ENCODE results near the gene LRP10. TPM values are rescaled to one million over a fixed set of nuclear protein-coding genes. Genes with fewer than 3 reads are reported as not detected.

The LRP10 gene
- total RNA-seq, 1 donor from 2014 or later = 40.5 TPM

DNA sequence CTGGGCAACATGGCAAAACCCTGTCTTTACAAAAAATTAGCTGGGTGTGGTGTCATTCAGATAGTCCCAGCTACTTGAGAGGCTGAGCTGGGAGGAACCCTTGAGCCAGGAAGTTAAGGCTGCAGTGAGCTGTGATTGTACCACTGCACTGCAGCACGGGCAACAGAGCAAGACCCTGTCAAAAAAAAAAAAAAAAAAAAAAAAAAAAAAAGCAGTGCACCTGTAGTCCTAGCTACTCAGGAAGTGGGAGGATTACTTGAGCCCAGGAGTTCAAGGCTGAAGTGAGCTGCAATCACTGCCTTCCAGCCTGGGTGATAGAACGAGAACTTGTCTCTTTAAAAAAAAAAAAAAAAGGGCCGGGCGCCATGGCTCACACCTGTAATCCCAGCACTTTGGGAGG is 17.1 kb downstream of the LRP10 start:
- H3K4me1 Mint-ChIP-seq (ENCODE audit: low read depth) = peaks cover 26% of the 10 kb centered on the region
- H3K4me3 Mint-ChIP-seq (ENCODE audit: low read depth) = no peak overlapping the region
- intact Hi-C loops (cut with micrococcal nuclease) = no loop called here
- no peak for DNase-seq (ENCODE audit: low spot score)
- H3K27me3 Mint-ChIP-seq (ENCODE audit: low read depth) = peaks cover 4% of the 10 kb centered on the region
- H3K27ac Mint-ChIP-seq = no peak overlapping the region
- no peaks in the 10 kb centered on the region for H3K36me3 Mint-ChIP-seq (ENCODE audit: low read depth)
- no peaks in the 10 kb centered on the region for H3K9me3 Mint-ChIP-seq

DNA sequence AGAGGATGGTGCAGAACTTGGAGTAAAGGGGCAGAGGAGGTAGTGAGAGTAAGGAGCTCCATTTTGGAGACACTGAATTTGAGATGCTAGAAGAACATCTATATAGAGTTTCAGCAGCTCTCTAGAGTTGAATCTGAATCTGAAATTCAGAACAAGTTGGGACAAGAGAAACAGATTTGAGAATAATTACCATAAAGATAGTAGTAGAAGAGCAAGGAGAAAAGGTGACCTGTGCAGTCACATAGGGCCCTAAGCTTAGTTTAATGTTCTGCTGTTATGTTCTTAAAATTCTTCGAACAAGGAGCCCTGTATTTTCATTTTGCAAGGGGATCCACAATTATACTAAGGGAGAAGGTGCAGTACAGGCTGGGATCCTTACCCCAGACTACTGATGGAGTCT is 18.9 kb downstream of the LRP10 start:
- Mint-ChIP-seq H3K36me3 (ENCODE audit: low read depth) (no peaks in the 10 kb centered on the region), H3K4me3 (ENCODE audit: low read depth) (no peak overlapping the region), H3K27ac (no peak overlapping the region), H3K4me1 (ENCODE audit: low read depth) (peaks cover 24% of the 10 kb centered on the region), H3K27me3 (ENCODE audit: low read depth) (peaks cover 4% of the 10 kb centered on the region), H3K9me3 (no peaks in the 10 kb centered on the region)
- intact Hi-C loops (cut with micrococcal nuclease) = no loop called here
- no peak for DNase-seq (ENCODE audit: low spot score)

DNA sequence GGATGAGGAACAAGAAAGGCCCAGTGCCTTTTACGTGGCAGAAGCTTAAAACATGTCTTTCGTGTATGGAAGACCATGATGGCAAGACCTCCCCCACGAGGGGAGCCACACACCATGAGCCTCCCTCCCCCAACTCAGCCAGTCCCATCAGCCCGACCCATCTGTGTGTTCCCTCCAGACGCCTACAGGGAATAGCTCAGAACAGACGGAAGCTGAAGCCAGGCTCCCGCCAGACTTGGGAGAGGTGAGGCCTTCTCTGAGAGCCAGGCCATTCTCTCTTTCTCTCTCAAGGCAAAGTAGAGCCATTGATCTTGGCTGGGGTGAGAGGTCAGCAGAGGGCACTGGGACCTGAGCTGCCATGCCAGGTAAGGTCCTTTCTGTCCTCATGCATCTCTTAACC is 20.9 kb downstream of the LRP10 start:
- Mint-ChIP-seq H3K27ac (no peak overlapping the region), H3K27me3 (ENCODE audit: low read depth) (no peaks in the 10 kb centered on the region), H3K9me3 (no peaks in the 10 kb centered on the region), H3K36me3 (ENCODE audit: low read depth) (peaks cover 5% of the 10 kb centered on the region), H3K4me3 (ENCODE audit: low read depth) (no peak overlapping the region), H3K4me1 (ENCODE audit: low read depth) (peaks cover 15% of the 10 kb centered on the region)
- intact Hi-C loops (cut with micrococcal nuclease) = no loop called here
- no peak for DNase-seq (ENCODE audit: low spot score)

DNA sequence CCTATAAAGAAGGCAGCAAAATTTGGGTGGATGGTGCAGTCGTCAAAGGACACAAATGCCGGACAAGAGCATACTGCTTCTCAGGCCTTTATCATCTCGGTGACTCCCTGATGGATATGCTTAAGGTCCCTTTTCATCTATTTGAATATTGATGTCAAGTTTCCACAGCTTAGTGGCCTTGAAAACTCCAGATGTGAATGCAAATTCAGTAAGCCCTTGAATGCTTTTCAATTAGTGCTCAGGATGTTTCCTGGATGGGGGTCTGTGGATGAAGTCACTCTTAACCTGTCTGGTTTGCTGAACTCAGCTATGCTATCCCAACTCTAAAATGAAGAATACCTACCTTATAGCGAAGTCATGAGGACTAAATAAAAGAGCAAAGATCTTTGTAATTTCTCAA is 22.2 kb downstream of the LRP10 start:
- Mint-ChIP-seq H3K27ac (no peak overlapping the region), H3K9me3 (no peaks in the 10 kb centered on the region), H3K4me1 (ENCODE audit: low read depth) (peaks cover 14% of the 10 kb centered on the region), H3K36me3 (ENCODE audit: low read depth) (peaks cover 8% of the 10 kb centered on the region), H3K27me3 (ENCODE audit: low read depth) (no peaks in the 10 kb centered on the region), H3K4me3 (ENCODE audit: low read depth) (no peak overlapping the region)
- DNase-seq (ENCODE audit: low spot score) = no peak
- intact Hi-C loops (cut with micrococcal nuclease) = no loop called here

DNA sequence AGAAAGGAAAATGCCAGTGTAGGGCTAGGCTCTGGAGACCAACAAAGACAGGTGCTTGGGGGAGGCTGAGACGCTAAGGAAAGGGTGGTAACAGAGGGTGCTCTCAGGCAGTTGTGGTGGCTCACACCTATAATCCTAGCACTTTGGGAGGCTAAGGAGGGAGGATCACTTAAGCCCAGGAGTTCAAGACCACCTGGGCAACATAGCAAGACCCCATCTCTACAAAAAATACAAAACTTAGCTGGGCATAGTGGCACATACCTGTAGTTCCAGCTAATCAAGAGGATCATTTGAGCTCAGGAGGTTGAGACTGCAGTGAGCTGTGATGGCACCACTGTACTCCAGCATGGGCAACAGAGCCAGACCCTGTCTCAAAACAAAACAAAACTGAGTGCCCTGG is 23.9 kb downstream of the LRP10 start:
- peaks cover 13% of the 10 kb centered on the region for H3K4me1 Mint-ChIP-seq (ENCODE audit: low read depth)
- H3K27me3 Mint-ChIP-seq (ENCODE audit: low read depth) = no peaks in the 10 kb centered on the region
- intact Hi-C loops (cut with micrococcal nuclease) = no loop called here
- no peak overlapping the region for H3K4me3 Mint-ChIP-seq (ENCODE audit: low read depth)
- H3K9me3 Mint-ChIP-seq = no peaks in the 10 kb centered on the region
- DNase-seq (ENCODE audit: low spot score) = no peak
- no peak overlapping the region for H3K27ac Mint-ChIP-seq
- H3K36me3 Mint-ChIP-seq (ENCODE audit: low read depth) = peaks cover 11% of the 10 kb centered on the region

DNA sequence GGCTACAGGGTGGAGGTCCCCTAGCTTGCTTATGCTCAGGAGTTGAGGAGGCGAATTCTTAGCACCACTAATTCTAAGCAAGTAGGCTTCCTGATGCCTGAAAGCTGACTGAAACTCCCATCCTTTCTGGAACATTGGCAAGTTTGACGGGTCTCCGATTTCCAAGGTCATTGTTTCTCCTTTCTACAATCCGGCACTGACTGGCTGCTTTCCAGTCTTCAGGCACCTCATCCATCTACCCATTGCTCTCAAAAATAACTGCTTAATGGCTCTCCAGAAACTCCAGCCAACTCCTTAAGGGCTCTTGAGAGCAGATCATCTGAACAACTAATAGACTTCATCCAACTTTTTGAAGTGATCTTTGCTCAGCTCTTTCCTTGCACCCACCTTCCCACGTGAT is 24.8 kb downstream of the LRP10 start:
- intact Hi-C loops (cut with micrococcal nuclease) = no loop called here
- H3K36me3 Mint-ChIP-seq (ENCODE audit: low read depth) = peaks cover 19% of the 10 kb centered on the region
- no peak for DNase-seq (ENCODE audit: low spot score)
- peaks cover 19% of the 10 kb centered on the region for H3K4me1 Mint-ChIP-seq (ENCODE audit: low read depth)
- H3K9me3 Mint-ChIP-seq = no peaks in the 10 kb centered on the region
- no peak overlapping the region for H3K4me3 Mint-ChIP-seq (ENCODE audit: low read depth)
- H3K27me3 Mint-ChIP-seq (ENCODE audit: low read depth) = no peaks in the 10 kb centered on the region
- H3K27ac Mint-ChIP-seq = no peak overlapping the region

DNA sequence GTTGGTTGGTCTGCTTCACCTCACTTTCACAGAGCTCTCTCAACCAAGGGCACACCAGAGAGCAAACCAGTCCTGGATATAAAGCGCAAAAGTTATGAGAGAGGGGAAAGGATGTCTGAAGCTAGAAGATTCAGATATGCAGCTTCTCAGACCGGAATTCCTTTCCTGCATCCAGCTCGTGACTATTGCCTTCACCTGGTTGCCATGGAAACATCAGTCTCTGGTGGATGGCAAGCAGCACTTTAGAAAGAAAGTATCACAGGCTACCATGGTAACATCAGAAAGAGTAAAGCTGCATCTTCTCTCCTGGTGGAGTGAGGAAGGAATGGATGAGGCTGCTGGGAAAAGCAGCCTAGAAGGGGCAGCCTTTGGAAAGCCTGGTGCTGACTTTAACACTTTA is 25.2 kb downstream of the LRP10 start:
- Mint-ChIP-seq H3K36me3 (ENCODE audit: low read depth) (peaks cover 22% of the 10 kb centered on the region), H3K9me3 (no peaks in the 10 kb centered on the region), H3K4me3 (ENCODE audit: low read depth) (no peak overlapping the region), H3K27ac (no peak overlapping the region), H3K4me1 (ENCODE audit: low read depth) (peaks cover 19% of the 10 kb centered on the region), H3K27me3 (ENCODE audit: low read depth) (no peaks in the 10 kb centered on the region)
- DNase-seq (ENCODE audit: low spot score) = no peak
- intact Hi-C loops (cut with micrococcal nuclease) = no loop called here

DNA sequence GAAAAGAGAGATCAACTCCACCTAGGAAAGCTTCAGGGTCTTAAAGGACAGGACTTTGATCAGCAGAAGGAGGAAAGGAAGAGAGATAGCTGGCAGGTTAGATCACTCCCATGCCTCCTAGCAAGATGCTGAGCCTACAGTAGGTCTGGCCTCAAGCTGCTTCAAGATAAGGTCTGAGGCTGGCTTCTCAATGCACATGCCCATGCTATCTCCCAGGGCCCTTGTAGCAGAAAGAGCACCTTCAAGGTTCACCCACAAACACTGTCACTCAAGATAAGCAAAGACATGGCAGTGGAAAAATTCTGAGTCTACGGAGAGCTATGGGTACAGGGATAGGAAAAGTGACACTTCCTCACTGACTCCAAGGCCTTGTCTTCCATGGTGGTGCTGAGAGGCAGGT is 25.8 kb downstream of the LRP10 start:
- Mint-ChIP-seq H3K36me3 (ENCODE audit: low read depth) (peaks cover 27% of the 10 kb centered on the region), H3K4me1 (ENCODE audit: low read depth) (peaks cover 19% of the 10 kb centered on the region), H3K27ac (no peak overlapping the region), H3K4me3 (ENCODE audit: low read depth) (no peak overlapping the region), H3K9me3 (no peaks in the 10 kb centered on the region), H3K27me3 (ENCODE audit: low read depth) (no peaks in the 10 kb centered on the region)
- no peak for DNase-seq (ENCODE audit: low spot score)
- intact Hi-C loops (cut with micrococcal nuclease) = no loop called here

DNA sequence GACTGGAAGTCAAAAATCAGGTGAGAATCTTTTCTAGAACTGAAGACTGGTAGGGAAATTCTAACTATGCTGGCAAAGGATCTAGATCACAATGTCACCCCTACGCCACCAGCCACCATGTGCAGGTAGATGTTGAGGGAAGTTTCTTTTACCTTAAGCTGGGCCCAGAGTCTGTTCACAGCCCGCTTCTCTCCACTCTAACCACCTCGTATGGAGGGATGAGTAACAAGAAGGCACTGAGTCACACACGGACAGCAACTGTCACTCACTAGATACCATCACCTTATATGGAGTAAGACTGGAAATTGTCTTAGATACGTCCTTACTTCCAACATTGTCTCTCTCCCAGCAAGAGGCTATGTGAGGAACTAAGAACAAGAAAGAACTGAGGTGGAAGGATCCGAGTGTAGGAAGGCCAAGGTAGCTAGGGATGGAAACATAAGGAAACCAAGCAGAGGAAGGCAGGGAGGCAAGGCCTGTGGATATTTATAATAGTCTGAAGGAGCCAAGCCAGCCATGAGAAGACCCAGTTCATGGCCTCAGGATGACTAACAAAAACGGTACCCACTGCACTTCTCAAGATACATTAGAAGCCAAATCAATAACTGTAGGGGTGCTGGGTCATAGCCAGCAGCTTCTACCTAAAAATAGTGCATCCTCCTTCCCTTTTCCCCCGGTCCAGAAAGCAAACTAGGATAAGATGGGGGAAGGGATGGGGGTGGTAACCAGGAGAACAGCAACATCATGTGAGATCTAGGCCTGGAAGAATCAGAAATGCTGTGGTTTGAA is 27.0 kb downstream of the LRP10 start:
- no peak overlapping the region for H3K4me3 Mint-ChIP-seq (ENCODE audit: low read depth)
- H3K27ac Mint-ChIP-seq = peak overlapping the region; percentile 8
- no peak for DNase-seq (ENCODE audit: low spot score)
- H3K27me3 Mint-ChIP-seq (ENCODE audit: low read depth) = no peaks in the 10 kb centered on the region
- intact Hi-C loops (cut with micrococcal nuclease) = no loop called here
- peaks cover 19% of the 10 kb centered on the region for H3K4me1 Mint-ChIP-seq (ENCODE audit: low read depth)
- H3K36me3 Mint-ChIP-seq (ENCODE audit: low read depth) = peaks cover 28% of the 10 kb centered on the region
- H3K9me3 Mint-ChIP-seq = no peaks in the 10 kb centered on the region

DNA sequence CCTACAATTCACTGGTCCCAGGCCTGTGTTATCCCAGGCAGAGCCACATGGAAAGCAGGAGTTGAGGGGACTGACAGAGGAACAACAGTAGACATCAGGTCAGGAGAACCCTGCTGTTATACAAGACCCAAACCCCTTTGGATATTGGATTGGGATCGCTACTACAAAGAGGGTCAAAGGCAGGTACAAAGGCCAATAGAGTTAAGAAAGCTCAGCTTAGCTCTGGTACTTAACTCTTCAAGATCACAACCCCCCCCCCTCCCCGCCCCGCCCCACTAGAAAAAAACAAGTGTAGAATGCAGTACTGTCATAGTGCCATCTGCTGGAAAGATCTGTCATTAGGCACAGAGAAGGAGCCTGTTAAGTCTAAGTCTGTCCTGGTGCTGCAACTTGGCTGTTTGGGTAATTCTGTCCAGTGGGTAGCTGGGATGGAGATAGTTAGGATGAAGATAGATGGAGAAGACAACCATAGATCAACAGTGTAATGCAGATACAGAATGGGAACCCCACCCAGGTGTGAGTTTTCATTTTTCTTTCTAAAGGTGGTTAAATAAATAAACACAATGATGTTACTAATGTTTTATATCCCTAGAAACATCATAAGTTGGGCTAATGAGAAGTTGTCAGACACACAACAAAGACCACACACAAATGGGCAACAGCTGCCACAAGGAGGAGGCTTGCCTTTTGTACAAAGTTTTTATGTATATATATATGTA is 28.7 kb downstream of the LRP10 start:
- intact Hi-C loops (cut with micrococcal nuclease) = loop anchor here (1.0 to 2.0 kb wide), 2 partner anchors 28 to 77 kb away; no protein-coding TSS in a partner anchor
- Mint-ChIP-seq H3K36me3 (ENCODE audit: low read depth) (peaks cover 44% of the 10 kb centered on the region), H3K9me3 (no peaks in the 10 kb centered on the region), H3K27me3 (ENCODE audit: low read depth) (no peaks in the 10 kb centered on the region), H3K4me3 (ENCODE audit: low read depth) (no peak overlapping the region), H3K4me1 (ENCODE audit: low read depth) (peaks cover 19% of the 10 kb centered on the region), H3K27ac (peak overlapping the region; percentile 2)
- DNase-seq (ENCODE audit: low spot score) = peak; percentile 26

DNA sequence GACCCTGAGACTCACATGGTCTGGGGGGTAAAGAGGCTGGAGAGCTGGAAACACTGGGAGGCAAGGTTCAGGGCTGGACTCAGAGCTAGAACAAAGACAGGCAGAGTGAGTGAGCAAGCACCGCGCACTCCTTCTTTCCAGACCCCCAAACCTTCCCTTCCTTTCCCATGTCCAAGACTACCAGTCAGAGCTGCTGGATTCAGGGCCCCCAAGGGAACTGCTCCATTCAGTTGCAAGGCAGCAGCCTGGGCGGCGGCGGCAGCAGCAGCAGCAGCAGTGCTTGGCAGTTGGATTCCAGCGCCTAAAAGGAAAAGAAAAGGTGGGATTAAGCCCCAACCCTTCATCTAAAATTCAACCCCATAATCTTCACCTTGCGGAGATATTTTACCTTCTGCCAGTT is 30.3 kb downstream of the LRP10 start:
- Mint-ChIP-seq H3K4me1 (ENCODE audit: low read depth) (peaks cover 17% of the 10 kb centered on the region), H3K36me3 (ENCODE audit: low read depth) (peaks cover 54% of the 10 kb centered on the region), H3K9me3 (no peaks in the 10 kb centered on the region), H3K27me3 (ENCODE audit: low read depth) (no peaks in the 10 kb centered on the region), H3K27ac (no peak overlapping the region), H3K4me3 (ENCODE audit: low read depth) (no peak overlapping the region)
- intact Hi-C loops (cut with micrococcal nuclease) = loop anchor here (2.0 kb wide), 1 partner anchor 79 kb away; no protein-coding TSS in a partner anchor
- no peak for DNase-seq (ENCODE audit: low spot score)

DNA sequence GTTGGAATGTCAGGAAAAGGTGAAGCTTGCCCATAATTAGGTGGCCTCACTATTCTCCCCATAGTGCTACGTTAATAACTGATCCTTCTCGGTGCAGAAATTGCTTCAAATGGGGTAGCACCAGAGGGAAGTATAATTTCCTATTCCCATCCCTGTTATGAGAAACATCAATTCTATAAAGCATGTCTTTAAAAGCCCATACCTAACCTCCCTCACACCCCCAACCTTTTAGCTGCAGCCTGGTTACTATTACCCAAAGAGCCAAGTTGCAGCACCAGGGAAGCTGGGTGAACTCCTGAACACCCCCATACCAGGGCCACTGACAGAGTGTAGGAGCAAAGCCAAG is 32.2 kb downstream of the LRP10 start:
- Mint-ChIP-seq H3K27me3 (ENCODE audit: low read depth) (no peaks in the 10 kb centered on the region), H3K4me1 (ENCODE audit: low read depth) (peaks cover 8% of the 10 kb centered on the region), H3K36me3 (ENCODE audit: low read depth) (peaks cover 58% of the 10 kb centered on the region), H3K27ac (no peak overlapping the region), H3K9me3 (no peaks in the 10 kb centered on the region), H3K4me3 (ENCODE audit: low read depth) (no peak overlapping the region)
- intact Hi-C loops (cut with micrococcal nuclease) = no loop called here
- no peak for DNase-seq (ENCODE audit: low spot score)

DNA sequence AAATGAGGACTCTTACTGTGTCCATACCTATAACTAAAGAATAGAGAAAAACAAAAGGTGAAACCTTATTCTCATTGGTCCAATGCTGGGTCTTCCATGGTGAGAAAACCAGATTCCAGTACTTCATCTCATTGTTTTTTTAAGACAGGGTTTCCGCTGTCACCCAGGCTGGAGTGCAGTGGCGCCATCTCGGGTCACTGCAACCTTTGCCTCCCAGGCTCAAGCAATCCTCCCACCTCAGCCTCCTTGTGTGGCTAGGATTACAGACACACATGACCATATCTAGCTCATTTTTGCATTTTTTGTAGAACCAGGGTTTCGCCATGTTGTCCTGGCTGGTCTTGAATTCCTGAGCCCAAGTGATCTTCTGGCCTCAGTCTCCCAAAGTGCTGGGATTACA is 34.1 kb downstream of the LRP10 start:
- Mint-ChIP-seq H3K27me3 (ENCODE audit: low read depth) (no peaks in the 10 kb centered on the region), H3K4me3 (ENCODE audit: low read depth) (no peak overlapping the region), H3K9me3 (no peaks in the 10 kb centered on the region), H3K36me3 (ENCODE audit: low read depth) (peaks cover 63% of the 10 kb centered on the region), H3K4me1 (ENCODE audit: low read depth) (peaks cover 6% of the 10 kb centered on the region), H3K27ac (no peak overlapping the region)
- intact Hi-C loops (cut with micrococcal nuclease) = no loop called here
- no peak for DNase-seq (ENCODE audit: low spot score)
